ENCODE results near the gene CACNB3.

DNA sequence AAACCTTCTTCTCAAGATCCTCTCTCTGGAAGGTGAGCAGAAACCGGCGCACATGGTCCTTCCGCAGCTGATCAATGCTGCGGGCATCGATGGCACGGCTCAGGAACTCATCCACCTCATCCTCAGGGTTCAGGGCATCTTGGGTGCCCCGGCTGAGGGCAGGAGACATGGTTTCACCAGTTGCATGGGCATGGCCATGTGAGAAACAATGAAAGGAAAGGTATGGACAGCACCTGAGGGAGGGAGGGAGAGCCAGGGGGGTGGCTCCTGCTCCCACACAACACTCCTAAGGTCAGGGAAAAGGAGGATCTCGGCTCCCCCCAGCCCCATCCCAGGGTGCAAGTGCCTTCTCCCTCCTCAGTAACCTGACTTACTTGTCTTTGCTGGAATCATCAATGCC is 43.0 kb upstream of the CACNB3 start:
- TF ChIP-seq, protein P1, sequence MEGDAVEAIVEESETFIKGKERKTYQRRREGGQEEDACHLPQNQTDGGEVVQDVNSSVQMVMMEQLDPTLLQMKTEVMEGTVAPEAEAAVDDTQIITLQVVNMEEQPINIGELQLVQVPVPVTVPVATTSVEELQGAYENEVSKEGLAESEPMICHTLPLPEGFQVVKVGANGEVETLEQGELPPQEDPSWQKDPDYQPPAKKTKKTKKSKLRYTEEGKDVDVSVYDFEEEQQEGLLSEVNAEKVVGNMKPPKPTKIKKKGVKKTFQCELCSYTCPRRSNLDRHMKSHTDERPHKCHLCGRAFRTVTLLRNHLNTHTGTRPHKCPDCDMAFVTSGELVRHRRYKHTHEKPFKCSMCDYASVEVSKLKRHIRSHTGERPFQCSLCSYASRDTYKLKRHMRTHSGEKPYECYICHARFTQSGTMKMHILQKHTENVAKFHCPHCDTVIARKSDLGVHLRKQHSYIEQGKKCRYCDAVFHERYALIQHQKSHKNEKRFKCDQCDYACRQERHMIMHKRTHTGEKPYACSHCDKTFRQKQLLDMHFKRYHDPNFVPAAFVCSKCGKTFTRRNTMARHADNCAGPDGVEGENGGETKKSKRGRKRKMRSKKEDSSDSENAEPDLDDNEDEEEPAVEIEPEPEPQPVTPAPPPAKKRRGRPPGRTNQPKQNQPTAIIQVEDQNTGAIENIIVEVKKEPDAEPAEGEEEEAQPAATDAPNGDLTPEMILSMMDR (IDR thresholded peaks at IDR 0.05) = no peak
- no peak for TF ChIP-seq POLR2AphosphoS5 (IDR thresholded peaks at IDR 0.05)

Measured in stomach (tissue), 4 donors.